A673 (cell line): ENCODE data around the gene AMBRA1. TPM values are rescaled to one million over a fixed set of nuclear protein-coding genes. Genes with fewer than 3 reads are reported as not detected.
A peak's percentile ranks its signal among the peaks of the same experiment; 100 is the strongest.

Experiments
- BruUV-seq: library from RNA; stranded (reverse); fragments of 400-500 nt; replicated peaks from 2 replicates; lab custom pipeline; 2021; lab: Mats Ljungman, UMichigan
- CTCF ChIA-PET: fragments of 300-600 bp; sonication (Branson Sonifier 250); formaldehyde crosslinking; loops from one replicate; lab custom pipeline; 2022; ENCODE audit warnings: antibody characterized with exemption; lab: Charles Lee
- POLR2A ChIA-PET: fragments of 300-600 bp; sonication (Branson Sonifier 250); formaldehyde crosslinking; loops from one replicate; lab custom pipeline; 2022; ENCODE audit warnings: antibody characterized with exemption; ENCODE audit not compliant: low non-redundant PET; lab: Charles Lee
- DNase-seq: peaks from one replicate; pipeline ENCODE4 v3.0.0-alpha.2; 2015; ENCODE audit warnings: low spot score
- H3K27ac ChIP-seq: fragments of 200-600 bp; sonication (generic); 2 replicates; pipeline ENCODE4 v1.5.1; 2016; ENCODE audit warnings: mixed run types, low read depth, mild to moderate bottlenecking, mixed read lengths, antibody characterized with exemption, low read length; ENCODE audit not compliant: poor library complexity, severe bottlenecking
- H3K27me3 ChIP-seq: fragments of 200-600 bp; sonication (generic); replicated peaks from 2 replicates; pipeline ENCODE4 v1.6.1; 2017; ENCODE audit warnings: mixed run types, low read depth, mild to moderate bottlenecking, mixed read lengths, antibody characterized with exemption, low read length; ENCODE audit not compliant: insufficient read depth, poor library complexity
- H3K36me3 ChIP-seq: fragments of 200-600 bp; sonication (generic); 2 replicates; pipeline ENCODE4 v1.6.1; 2016; ENCODE audit warnings: mixed run types, mild to moderate bottlenecking, mixed read lengths, antibody characterized with exemption, low read length; ENCODE audit not compliant: insufficient read depth, poor library complexity, severe bottlenecking
- H3K4me1 ChIP-seq: fragments of 200-600 bp; sonication (generic); 2 replicates; pipeline ENCODE4 v1.6.1; 2017; ENCODE audit warnings: mixed run types, mild to moderate bottlenecking, mixed read lengths, antibody characterized with exemption, low read length; ENCODE audit not compliant: insufficient read depth, poor library complexity, severe bottlenecking
- H3K4me3 ChIP-seq: fragments of 200-600 bp; sonication (generic); 2 replicates; pipeline ENCODE4 v1.5.1; 2016; ENCODE audit warnings: low read depth, mixed run types, mild to moderate bottlenecking, mixed read lengths, low read length; ENCODE audit not compliant: poor library complexity, severe bottlenecking
- H3K9me3 ChIP-seq: fragments of 200-600 bp; sonication (generic); 2 replicates; pipeline ENCODE4 v1.6.1; 2016; ENCODE audit warnings: mixed run types, low read depth, mild to moderate bottlenecking, mixed read lengths, antibody characterized with exemption, low read length; ENCODE audit not compliant: poor library complexity, severe bottlenecking
- CTCF ChIP-seq: fragments of 300-800, 200-600 bp; sonication (generic); conservative IDR thresholded peaks from 2 replicates; pipeline ENCODE4 v1.5.1; 2017; ENCODE audit warnings: low read depth, mild to moderate bottlenecking, antibody characterized with exemption, low read length, moderate library complexity, mixed read lengths
- EZH2 ChIP-seq: fragments of 200-600 bp; sonication (generic); IDR thresholded peaks from 2 replicates; pipeline ENCODE4 v1.6.1; 2017; ENCODE audit warnings: borderline replicate concordance, low read depth, mild to moderate bottlenecking, mixed read lengths, antibody characterized with exemption, low read length; ENCODE audit not compliant: poor library complexity, severe bottlenecking
- intact Hi-C: fragments of 100-400 bp; cut with micrococcal nuclease; formaldehyde crosslinking; loops from one replicate; pipeline ENCODE4 v1.10.0; 2022; ENCODE audit not compliant: unreplicated experiment
- total RNA-seq: library from RNA; stranded (reverse); gene quantifications from 2 replicates; pipeline ENCODE4 v1.2.3, GENCODE V29; 2021

Gene AMBRA1
- total RNA-seq, 1 experiment from 2014 or later = 78.1 TPM

- ChIA-PET CTCF (interaction anchor here (0.5 to 1.9 kb wide), 14 partner anchors 21 to 382 kb away, joined by 3 to 16 read pairs (median 4); partner anchors contain the start of genes AMBRA1 and ZNF408), POLR2A (interaction anchor here (0.5 kb wide), 1 partner anchor 795 kb away, joined by 6 read pairs; no protein-coding TSS in a partner anchor)
- no peaks in the 10 kb centered on the region for H3K9me3 ChIP-seq
- no peak for DNase-seq
- intact Hi-C loops = loop anchor here (1.0 to 10.0 kb wide), 6 partner anchors 140 to 966 kb away; partner anchors contain the start of gene MYBPC3
- TF ChIP-seq EZH2 = peak; percentile 78
- no peak for TF ChIP-seq CTCF
- H3K27me3 ChIP-seq = peaks cover 49% of the 10 kb centered on the region
- peaks cover 39% of the 10 kb centered on the region for H3K4me1 ChIP-seq
- H3K27ac ChIP-seq = no peak overlapping the region
- no TSS peak for BruUV-seq
- H3K4me3 ChIP-seq = peak overlapping the region; percentile 51
- no peaks in the 10 kb centered on the region for H3K36me3 ChIP-seq
Observed at GRCh38 chr11:46388619-46389449, 205.0 kb downstream of the AMBRA1 start.

DNA sequence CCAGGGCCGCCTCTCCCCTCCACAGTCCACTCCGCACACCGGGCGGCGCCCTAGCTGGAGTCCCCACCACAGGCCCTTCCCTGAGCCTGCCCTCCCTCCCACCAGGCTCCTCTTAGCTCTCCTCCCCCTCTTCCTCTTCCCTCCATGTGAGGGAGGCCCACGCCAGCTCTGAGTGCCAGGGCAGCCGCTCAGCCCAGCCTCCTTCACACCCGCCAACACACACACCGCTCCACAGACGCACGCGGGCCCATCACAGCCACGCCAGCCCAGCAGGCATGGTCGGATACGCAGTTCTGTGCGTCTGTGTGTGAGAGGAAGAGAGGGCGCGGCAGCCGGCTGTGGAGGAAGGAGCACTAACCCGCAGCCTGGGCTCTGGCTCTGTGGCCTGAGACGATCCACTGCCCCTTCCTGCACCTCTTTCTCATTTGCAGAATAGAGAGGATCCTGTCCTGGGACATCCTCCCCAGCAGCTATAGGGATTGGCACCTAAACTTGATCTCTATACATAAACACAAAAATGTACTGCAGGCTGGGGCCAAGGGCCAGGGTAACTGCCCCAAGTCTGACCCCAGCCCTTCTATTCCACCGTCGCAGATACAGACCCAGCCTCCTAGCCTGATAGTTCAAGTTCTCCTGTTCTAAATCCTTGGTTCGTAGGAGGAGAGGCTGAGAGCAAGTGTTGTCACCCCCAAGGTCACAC, 205.8 kb downstream of the AMBRA1 start:
- peak; percentile 54 for DNase-seq
- no peak overlapping the region for H3K27ac ChIP-seq
- H3K9me3 ChIP-seq = no peaks in the 10 kb centered on the region
- no TSS peak for BruUV-seq
- H3K4me3 ChIP-seq = no peak overlapping the region
- POLR2A ChIA-PET = no interaction called here
- CTCF ChIA-PET = interaction anchor here (0.5 to 1.9 kb wide), 12 partner anchors 23 to 382 kb away, joined by 3 to 16 read pairs (median 4); partner anchors contain the start of gene AMBRA1
- H3K36me3 ChIP-seq = peaks cover 3% of the 10 kb centered on the region
- H3K4me1 ChIP-seq = peaks cover 40% of the 10 kb centered on the region
- intact Hi-C loops = loop anchor here (2.0 to 10.0 kb wide), 5 partner anchors 141 to 967 kb away; partner anchors contain the start of gene MYBPC3
- TF ChIP-seq CTCF = no peak
- no peak for TF ChIP-seq EZH2
- H3K27me3 ChIP-seq = peaks cover 49% of the 10 kb centered on the region

DNA sequence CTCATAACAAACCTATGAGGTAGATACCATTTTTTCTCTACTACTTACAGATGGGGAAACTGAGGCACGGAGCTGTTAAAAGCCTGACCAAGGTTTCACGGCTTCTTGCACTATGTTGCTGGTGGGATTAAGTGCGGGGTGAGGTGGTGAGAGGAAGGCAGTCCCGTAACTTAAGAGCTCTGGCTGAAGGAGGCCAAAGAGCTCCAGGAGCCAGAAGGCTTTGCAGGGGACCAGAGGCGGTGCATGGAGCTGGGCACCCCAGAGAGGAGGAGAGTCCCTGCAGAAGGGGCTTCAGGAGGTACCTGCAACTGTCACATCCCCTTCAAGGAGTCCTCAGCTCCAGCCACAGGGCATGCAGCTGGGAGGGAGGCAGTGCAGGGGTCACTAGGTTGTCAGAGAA, 206.4 kb downstream of the AMBRA1 start:
- no peak for DNase-seq
- H3K4me3 ChIP-seq = no peak overlapping the region
- H3K9me3 ChIP-seq = no peaks in the 10 kb centered on the region
- H3K36me3 ChIP-seq = peaks cover 3% of the 10 kb centered on the region
- ChIA-PET POLR2A (no interaction called here), CTCF (interaction anchor here (0.5 to 1.6 kb wide), 4 partner anchors 20 to 102 kb away, joined by 3 to 8 read pairs (median 4); no protein-coding TSS in a partner anchor)
- H3K27me3 ChIP-seq = peaks cover 49% of the 10 kb centered on the region
- no TSS peak for BruUV-seq
- H3K27ac ChIP-seq = no peak overlapping the region
- intact Hi-C loops = loop anchor here (10.0 kb wide), 3 partner anchors 337 to 967 kb away; partner anchors contain the start of gene MYBPC3
- no peak for TF ChIP-seq EZH2
- no peak for TF ChIP-seq CTCF
- peaks cover 40% of the 10 kb centered on the region for H3K4me1 ChIP-seq
